TTC549 (cell line): ENCODE measurements around the gene MAP7.
"Not testable (repeated sequence)": the region's sequence is repeated elsewhere in the genome, so short reads cannot be mapped to it uniquely, and the experiment has no call there.

Experiments
- FAIRE-seq: peaks from 2 replicates; lab custom pipeline; 2012; peaks lifted over from hg19 to GRCh38; lab: Jason Lieb, UNC

The MAP7 gene

GRCh38 chr6:136466777-136467176 lies 83.4 kb downstream of the MAP7 start:
- no peak for FAIRE-seq

- no peak for FAIRE-seq
These were observed 84.4 kb downstream of the MAP7 start for GRCh38 chr6:136465766-136466303.

- FAIRE-seq, result no peak
These were observed 85.3 kb downstream of the MAP7 start for GRCh38 chr6:136464874-136465273.

- no peak for FAIRE-seq
These were observed 86.1 kb downstream of the MAP7 start for GRCh38 chr6:136464148-136464547.

DNA sequence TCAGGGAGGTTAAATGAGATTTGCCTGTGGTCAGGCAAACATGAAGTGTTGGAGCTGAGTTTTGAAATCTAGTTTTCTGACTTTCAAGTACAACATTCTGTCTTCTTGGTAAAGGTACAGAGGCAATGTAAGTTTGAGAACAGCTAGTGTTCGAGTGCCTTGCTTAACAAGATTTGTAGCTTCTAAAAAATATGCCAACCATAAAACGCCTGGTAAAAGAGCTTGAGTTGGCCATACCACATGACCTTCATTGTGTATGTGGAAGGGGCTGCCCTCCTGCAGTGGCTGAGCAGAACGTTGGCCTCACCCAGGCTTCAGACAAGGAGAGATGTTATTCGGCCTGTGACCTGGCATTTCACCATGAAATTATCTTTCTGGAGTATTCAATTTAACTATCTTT lies 86.5 kb downstream of the MAP7 start:
- no peak for FAIRE-seq

- no peak for FAIRE-seq
These were observed 103.5 kb downstream of the MAP7 start for GRCh38 chr6:136446579-136447187.

DNA sequence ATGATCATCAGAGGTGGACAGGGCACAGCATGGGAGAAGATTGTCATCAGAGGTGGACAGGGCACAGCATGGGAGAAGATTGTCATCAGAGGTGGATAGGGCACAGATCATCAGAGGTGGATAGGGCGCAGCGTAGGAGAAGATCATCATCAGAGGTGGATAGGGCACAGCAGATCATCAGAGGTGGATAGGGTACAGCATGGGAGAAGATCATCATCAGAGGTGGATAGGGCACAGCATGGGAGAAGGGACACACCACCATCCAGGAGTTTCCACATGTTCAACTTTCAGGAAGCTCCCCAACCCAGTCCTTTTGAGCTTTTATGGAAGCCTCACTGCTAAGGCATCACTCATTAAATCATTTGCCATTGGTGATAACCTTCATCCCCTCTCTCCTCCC lies 104.1 kb downstream of the MAP7 start:
- FAIRE-seq, result no peak

GRCh38 chr6:136445063-136445462 lies 105.2 kb downstream of the MAP7 start:
- FAIRE-seq, result no peak

DNA sequence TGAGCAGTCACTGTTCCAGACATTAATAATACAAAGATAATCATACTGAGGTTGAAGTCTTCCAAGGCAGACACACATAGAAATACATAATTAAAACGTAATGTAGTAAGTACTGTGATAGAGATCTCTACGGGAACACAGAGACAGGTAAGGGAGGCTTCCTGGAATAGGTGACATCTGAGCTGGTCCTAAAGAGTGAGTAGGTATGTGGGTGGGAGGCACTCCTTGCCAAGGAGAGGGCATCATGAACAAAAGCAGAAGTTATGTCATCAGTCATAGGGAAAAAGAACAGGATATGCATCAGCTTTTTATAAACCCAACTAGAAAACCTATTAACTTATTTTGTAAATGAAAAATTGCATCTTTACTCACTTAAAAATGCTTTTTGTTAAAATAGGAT lies 110.0 kb downstream of the MAP7 start:
- no peak for FAIRE-seq

DNA sequence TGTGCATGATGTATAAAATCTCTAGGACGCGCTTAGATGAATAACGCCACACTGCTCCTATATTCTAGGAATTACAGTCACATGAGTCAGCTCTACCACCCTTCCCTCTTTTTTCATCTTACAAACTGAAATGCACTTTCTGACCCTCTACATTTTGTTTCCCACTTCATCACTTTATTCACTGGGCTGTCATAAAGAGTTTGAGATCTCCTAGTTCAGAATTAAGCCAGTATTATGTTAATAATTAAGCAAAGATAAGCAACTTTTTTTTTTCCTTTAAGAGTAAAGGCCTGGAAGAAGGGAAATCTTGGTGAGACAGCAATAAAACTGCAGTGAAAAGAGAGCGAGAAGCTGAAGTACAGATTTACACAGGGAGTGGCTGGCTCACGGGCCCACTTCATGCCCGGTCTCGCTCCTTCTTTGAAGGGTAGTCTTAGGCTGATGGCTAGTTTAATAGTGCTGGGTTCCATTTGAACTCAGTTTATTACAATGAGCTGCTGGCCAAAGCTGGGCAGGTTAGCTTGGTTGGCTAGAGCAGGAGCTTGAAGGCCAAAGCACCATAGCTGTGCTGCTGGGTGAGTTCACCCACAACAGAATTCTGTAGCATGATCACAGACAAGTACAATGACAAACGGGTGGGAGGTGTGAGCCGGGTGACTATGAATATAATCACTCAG lies 110.6 kb downstream of the MAP7 start:
- FAIRE-seq, result no peak

DNA sequence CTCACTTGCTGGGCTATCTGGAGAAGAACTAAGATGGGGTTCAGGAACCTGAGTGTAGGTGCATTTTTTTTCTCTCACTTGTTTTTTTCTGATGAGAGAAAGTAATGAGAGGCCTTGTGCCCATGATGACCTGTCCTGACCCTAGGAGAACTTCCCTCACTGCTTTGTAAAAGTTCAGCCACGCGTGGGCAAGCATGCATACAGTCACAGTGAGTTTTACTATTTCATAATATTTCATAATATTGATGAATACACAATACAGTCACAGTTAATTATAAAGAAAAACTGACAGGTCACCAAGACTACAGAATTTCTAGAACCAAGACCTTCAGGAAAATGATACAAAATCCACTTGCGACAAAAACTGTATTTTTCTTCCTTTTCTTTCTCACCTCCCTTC lies 111.8 kb downstream of the MAP7 start:
- FAIRE-seq, result no peak

GRCh38 chr6:136437246-136437645 lies 113.0 kb downstream of the MAP7 start:
- no peak for FAIRE-seq

GRCh38 chr6:136435101-136435500 lies 115.1 kb downstream of the MAP7 start:
- FAIRE-seq, result no peak

- FAIRE-seq, result not testable (repeated sequence)
These were observed 118.9 kb downstream of the MAP7 start for GRCh38 chr6:136431306-136431705.

- FAIRE-seq, result no peak
These were observed 120.8 kb downstream of the MAP7 start for GRCh38 chr6:136429264-136430065.

DNA sequence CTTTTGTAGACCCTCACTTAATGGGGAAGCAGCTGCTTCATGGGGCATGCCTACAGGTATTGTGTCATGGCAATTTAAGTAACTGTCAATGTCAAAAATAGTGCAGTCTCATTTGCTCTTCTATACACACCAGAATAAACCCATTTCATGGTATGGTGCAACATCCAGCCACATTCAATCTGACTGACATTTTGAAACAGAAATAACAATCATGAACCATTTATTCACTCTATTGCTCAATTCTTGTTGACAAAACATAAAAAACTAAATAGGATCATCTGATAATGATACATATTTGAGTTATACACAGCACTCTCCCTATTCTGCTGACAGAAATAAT lies 122.9 kb downstream of the MAP7 start:
- FAIRE-seq, result no peak

DNA sequence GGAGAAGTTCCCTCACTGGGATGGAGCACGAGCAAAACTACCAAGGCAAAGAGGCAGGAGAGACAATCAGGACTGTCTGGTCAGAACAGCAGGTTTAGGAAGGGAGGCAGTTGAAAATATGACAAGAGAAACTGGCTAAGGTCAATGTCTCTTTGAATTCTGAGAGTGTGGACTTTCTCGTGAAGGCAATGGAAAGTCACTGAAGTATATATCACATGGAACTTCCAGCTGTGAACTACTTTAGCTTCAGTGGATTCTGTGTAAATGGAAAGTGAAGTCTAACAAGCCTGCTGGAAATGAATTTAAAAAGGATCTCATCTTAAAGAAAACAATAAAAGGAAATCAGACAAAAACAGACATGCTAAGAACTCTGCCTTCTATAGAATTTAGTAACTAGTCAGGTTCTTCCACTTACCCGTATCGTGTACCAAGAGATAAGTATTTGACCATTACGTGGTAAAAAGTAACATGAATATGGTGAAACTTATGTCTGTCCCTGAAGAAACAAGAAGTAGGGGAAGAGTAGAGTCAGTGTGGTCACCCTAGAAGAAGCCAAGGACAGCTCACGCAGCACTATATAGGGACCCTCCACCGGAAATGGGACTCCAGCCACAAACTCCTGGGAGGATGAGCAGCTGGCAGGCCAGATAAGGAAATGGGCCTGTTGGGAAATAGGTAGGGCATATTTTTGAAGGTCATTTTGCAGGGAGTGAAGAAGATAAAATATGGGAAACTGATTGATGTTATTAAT lies 123.4 kb downstream of the MAP7 start:
- FAIRE-seq, result no peak

- no peak for FAIRE-seq
These were observed 124.4 kb downstream of the MAP7 start for GRCh38 chr6:136425793-136426192.

DNA sequence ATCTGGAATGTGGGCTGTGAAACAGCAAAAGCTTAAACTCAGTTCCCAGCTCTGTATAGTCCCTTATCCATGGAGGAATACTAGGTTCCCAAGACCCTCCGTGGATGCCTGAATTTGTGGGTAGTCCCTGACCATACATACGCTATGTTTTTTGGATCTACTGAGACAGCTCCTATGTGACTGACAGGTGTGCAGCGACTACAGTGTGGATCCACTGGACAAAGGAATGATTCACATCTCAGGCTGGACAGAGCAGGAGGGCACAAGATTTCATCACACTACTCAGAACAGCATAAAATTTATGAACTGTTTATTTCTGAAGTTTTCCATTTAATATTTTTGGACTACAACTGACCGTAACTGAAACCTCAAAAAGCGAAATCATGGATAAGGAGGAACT lies 125.3 kb downstream of the MAP7 start:
- FAIRE-seq, result no peak

DNA sequence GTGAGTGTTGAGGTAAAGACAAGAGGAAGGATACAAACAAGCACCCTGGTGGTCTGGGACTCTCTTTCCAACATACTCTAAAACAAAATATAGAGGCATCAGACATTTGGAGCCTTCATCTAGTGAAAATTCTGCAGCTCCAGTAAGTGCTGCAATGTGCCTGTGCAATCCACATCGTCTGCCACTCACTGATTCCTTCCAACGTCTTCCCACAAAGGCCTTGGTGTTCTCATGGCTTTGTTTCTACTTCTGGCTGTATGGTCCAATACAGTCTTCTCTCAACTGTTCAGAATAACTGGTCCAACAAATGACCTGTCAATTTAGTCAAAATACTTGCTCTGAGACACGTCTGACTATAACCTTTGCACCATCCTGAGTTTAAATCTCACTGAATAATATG lies 125.8 kb downstream of the MAP7 start:
- no peak for FAIRE-seq

DNA sequence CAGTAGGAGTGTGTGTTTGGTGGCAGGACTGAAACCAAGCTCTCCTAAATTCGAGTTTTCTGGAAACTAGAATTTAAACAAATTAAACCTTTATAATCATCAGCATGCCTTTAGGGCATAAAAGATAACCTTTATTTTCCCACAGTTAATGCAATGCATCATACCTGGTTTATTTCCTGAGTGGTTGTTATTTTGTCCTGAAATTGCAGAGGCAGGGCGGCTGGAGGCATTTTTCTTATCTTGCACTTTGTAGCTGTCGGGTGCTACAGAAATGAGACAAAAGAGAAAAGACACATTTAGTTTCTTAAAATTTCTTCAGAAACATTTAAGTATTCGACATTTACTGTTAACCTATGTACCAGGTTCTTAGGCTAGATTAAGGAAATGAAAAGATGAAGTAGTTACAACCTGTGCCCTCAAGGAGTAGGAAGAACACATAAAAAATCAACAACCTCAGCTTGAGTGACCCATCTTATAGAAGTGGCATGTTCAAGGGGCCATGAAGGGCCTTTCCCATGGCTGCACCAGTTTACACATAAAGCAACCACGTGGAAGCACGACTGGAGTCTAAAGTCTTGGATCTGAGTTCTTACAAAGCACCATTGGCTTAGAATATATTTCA lies 128.6 kb downstream of the MAP7 start:
- FAIRE-seq, result no peak

DNA sequence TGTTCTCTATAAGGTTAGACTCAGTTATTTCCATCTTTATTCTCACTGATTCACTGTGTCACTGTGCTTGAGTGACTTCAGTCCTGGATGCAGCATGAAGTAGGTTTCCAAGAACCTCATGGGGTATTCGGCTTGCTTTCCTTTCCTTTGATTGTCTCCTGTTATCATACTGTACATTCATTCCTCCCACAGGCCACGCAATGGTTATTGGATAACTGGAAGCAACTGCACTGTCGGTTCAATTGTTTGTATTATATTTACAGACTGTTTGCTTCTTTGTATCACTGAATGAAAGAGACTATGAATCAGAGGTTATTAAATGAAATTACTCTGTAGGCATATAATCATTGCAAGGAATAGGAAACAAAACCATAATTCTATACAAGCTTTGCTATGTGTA lies 129.4 kb downstream of the MAP7 start:
- FAIRE-seq, result no peak
